ENCODE data around the gene EFNA3. TPM values are rescaled to one million over a fixed set of nuclear protein-coding genes. Genes with fewer than 3 reads are reported as not detected.

EFNA3 gene, protein sequence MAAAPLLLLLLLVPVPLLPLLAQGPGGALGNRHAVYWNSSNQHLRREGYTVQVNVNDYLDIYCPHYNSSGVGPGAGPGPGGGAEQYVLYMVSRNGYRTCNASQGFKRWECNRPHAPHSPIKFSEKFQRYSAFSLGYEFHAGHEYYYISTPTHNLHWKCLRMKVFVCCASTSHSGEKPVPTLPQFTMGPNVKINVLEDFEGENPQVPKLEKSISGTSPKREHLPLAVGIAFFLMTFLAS
- 1.2 TPM for total RNA-seq
- long read RNA-seq, result 0 reads

DNA sequence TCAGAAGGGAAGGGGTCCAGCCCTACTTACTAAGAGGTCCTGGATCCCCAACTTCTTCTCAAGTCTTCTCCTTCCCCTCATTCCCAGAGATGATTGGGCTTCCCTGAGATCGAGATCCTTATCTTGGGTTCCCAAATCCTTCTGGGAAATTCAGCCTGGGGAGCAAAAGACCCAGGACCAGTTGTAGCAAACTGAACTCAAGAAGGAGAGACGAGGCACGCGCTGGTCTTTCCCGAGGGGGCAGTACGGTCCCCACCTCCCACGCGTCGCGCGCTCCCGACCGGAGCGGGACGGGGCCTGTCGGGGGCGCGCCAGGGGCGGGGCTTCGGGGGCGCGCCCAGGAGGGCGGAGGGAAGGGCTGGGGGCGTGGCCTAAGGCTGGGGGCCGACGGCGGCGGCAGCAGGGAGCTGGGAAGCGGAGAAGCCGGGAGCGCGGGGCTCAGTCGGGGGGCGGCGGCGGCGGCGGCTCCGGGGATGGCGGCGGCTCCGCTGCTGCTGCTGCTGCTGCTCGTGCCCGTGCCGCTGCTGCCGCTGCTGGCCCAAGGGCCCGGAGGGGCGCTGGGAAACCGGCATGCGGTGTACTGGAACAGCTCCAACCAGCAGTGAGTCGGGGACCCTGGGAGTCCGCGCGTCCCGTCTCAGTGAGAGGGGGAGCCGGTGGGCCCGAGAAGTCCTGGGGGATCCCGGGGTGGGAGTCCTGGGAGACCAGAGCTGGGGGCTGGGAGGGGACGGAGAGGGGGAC is at the start of gene EFNA3:
TSS of gene EFNA3 (plus strand) at position 369 of the 741 bp plus-strand sequence. CDS start at position 474, 105 bp downstream.
- intact Hi-C loops (cut with DNase I), result no loop called here

DNA sequence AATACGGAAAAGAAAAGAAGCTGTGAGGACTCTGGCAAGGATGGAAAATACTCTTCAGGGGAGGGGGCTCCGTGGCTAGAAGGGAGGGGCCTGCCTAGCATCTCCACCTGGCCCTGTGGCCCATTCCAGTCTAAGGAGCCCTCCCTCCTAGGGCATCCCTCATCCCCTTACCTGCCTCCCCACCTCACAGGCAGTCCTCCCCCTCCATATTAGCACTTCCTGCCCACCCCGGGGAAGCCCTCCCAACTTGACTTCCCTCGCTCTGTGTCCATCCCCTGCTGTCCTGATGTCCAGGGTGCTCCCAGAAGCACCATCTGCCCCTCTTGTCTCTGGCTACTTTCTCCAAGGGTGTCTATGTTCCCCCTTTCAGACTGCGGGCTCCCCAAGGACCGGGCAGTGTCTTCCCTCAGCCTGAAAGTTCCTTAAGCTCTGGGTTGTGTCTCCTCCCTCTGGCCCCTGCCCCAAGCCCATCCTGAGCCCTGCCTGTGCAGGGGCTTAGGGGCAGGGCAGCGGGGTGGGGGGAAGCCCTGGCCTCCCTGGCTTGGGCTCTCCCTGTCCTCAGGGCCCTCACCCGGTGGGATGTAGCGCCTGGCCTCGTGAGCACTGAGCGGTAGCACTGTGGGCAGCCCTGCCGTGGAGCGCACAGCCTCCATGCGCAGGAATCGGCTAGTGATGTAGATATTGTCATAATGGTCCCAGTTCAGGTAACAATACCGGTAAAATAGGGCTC is 49.0 kb upstream of the EFNA3 start:
- no peak for DNase-seq (ENCODE audit: low spot score)

More for the DNA sequence above, at the start of gene EFNA3:
- no peak for DNase-seq (ENCODE audit: low spot score)

DNA sequence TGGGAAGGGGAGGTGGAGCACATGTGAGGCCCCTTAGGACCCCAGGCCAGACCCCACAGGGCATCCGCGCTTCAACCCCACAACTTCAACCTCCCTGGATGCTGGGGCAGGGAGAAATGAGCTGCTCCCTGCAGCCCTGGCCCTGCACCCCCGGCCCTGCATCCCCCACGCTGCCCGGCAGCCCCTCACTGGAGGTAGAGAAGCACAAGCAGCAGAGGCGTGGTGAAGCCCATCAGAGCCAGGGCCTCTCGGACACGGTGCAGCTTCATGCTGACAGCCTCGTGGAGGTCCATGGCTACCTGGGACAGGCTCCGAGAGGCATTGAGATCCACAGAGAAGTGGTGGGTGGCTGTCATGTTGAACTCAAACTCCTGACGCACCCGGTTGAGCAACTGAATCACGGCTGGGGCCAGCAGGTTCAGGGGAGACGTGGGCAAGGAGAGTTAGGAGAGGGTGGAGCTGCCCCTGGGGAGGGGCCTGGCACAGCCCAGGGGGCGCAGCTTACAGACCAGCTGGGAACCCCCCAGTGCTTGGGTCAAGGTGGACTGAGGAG is 48.3 kb upstream of the EFNA3 start:
- intact Hi-C loops (cut with DNase I), result no loop called here
- DNase-seq (ENCODE audit: low spot score), result no peak

More for the DNA sequence above, 49.0 kb upstream of the EFNA3 start:
- intact Hi-C loops (cut with DNase I), result no loop called here

DNA sequence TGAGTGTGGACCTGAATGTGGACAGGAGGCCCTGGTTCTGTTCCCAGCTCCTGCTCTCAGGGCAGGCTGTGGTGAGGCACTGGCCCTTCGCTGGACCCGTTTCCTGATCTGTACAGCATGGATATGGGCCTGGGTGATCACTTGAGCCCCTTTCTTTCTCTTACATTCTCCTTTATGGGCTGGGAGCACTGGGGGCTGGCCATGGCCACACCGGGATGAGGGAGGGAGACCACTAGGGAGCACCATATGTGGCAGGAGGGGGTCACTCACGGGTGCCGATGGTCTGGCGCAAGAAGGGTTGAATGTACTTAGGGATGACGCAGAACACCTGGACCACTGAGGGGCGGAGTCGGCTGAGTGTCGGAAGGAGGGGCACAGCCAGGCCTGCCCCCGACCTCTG is 47.7 kb upstream of the EFNA3 start:
- intact Hi-C loops (cut with DNase I), result no loop called here
- no peak for DNase-seq (ENCODE audit: low spot score)

DNA sequence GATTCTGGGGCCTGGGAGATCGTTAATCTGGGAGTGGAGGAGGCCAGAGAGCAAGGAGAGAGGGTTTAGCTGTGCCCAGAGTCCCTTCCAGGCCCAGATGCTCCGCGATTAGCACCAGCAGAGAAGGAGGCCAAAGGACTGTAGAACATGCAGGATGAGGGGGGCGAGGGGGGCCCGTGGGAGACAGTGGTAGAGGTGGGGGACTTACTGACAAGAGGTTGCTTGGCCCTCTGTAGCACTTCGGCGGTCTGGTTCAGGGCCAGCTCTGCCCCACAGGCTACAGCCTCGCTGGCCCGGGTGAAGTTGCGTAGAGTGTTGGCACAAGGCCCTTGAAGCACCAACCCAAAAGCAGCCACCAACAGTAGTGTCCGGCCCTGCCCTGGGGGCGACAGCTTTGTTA is 45.8 kb upstream of the EFNA3 start:
- no peak for DNase-seq (ENCODE audit: low spot score)
- intact Hi-C loops (cut with DNase I), result no loop called here

DNA sequence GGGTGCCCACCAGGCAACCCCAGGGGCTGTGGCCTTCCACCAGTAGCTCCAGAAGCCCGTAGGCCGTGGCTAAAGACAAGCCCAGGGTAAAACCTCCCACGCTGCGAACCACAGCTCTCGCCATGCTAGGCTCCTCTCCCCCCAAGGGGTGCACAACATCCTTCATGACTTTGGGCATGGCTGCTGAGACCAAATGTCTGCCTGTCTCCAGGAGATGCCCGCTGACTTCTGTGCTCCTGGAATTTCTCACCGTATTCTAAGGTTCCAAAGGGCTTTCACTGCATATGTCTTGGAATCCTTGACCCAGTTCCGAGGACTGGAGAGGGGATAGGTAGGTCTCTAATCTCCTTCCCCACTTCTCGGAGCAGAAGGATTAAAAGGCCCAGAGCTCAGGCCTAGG is 45.1 kb upstream of the EFNA3 start, which contains the start of the genes DCST1 and DCST2:
TSS of gene DCST1 (plus strand) at position 301 of the 400 bp plus-strand sequence. CDS start 213 bp downstream, outside the sequence.
TSS of gene DCST2 (minus strand) at position 258 of the 400 bp plus-strand sequence. CDS start at position 178, 80 bp downstream.
- DNase-seq (ENCODE audit: low spot score), result no peak
- intact Hi-C loops (cut with DNase I), result no loop called here

DNA sequence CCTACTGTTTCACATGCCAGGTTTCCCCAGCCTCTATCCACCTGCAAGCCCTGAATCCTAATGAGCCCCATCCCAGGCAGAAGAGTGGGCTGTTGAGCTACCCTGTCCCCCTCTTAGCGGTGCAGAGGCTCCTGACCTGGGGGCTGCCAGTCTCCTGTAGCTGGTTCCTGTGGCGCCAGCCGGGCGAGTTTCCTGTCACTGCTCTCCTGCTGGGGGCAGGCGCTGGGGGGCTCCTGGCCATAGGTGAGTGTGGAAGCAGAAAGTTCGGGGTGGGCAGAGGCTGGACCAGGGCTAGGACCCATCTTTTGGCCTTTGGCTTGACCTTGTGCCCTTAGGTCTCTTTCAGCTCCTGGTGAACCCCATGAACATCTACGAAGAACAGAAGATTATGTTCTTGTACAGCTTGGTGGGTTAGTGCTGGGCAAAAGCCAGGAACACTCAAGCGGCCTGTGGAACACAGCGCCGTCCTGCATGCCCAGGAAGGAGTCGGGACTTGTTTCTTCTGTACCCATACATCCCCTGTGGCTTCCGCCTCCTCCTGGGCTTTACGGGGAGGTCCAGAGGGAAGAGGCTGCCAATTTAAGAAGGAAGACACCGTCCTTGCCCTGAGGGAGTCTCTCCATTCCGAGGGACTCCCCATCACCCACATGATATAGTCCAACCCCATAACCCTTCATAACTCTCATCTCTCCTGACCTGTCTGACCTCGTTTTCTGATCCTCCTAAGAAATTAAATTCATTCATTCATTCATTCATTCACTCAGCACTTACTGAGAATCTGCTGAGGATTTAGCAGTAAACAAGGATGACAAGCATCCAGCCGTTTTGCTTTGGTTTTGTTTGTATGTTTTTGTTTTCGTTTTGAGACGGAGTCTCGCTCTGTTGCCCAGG is 44.1 kb upstream of the EFNA3 start:
- intact Hi-C loops (cut with DNase I), result no loop called here
- no peak for DNase-seq (ENCODE audit: low spot score)

DNA sequence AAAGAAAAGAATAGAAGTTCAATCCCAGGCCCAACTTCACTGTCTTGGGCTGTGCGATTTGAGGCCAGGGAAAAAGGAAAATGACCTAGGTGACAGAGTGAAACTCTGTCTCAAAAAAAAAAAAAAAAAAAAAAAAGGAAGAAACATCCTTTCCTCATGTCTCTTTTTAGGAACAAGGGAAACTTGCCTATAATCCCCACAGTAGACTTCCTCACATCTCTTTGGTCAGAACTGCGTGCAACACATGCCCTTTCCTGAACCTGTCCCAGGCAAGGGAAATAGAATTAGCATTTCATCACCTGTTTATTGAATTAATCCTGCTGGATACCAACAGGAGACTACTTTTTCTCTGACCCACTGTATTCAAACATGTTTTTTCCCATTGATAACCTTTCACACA is 42.7 kb upstream of the EFNA3 start:
- no peak for DNase-seq (ENCODE audit: low spot score)
- intact Hi-C loops (cut with DNase I), result no loop called here

DNA sequence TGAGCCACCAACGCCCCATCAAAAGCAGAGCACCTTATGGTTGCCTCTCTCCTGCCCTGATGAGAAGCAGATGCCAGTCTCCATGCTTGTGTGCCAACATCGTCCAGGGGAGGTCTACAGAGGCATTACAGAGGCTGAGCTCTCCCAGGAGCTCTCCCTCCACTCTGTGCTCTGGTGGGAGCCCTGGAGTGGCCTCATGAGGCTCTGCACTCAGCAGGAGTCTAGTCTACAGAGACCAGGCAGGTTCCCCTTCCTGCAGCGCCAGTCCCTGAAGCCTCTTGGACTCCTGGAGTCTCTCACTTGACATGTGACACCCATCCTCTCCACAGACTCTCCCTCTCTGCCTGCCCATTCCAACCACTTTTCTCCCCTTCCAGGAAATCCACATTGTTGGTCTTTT is 41.6 kb upstream of the EFNA3 start:
- intact Hi-C loops (cut with DNase I), result no loop called here
- no peak for DNase-seq (ENCODE audit: low spot score)

DNA sequence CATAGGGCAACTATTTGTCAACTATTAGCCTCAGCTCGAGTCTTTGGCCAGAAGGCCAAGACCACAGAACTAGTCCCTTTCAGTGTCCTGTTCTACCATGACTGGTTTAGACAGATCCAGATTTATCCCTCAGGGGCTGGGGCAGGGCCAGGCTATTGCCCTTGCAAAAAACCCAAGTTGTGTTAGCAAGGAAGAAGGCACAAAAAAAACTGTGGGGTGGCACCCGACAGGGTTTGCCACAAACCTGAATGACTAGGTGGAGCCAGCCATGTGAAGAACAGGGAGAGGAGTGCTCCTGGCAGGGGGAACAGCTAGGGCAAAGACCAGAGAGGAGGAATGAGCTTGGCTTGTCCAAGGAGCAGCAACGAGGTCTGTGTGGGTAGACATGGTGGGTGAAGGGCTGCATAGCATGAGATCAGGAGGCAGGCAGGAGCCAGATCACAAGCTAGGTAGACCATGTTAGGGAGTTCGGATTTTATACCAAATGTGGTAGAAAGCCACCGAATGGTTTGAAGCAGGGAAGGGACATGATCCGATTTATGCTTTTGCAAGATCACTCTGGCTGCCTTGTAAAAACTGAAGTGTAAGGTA is 40.7 kb upstream of the EFNA3 start:
- intact Hi-C loops (cut with DNase I), result no loop called here

DNA sequence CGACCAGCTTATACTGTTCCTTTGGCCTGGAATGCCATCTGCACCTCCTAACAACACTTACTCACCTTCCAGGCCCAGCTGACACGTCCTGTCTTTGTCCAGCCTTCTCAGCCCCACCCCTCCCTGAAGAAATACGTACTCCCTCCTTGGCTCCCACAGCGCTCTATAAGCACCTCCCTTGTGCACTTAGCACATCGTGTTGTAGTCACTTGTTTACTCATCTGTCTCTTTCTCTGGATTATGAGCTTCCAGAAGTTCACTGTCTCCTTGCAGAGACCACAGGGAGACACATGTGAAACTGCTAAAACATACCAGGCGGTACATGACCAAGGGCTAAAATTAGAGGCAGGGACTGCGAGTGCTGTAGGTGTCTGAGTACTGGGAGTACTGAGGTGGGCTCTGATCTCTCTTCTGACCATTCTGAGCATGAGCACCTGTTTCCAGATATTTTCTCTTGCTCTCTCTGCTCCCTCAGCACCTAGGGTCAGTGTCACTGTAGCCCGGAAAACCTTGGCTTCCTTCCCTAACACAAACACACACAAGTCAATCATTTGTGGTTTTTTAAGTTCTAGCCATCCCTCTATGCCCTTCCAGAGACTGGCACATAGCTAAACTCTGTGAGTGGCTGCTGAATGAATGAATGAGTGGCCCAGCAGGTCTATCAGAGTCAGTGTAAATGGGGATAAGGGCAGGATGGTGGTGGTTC is 39.9 kb upstream of the EFNA3 start:
- no peak for DNase-seq (ENCODE audit: low spot score)
- intact Hi-C loops (cut with DNase I), result no loop called here

More for the DNA sequence above, 40.7 kb upstream of the EFNA3 start:
- DNase-seq (ENCODE audit: low spot score), result no peak

DNA sequence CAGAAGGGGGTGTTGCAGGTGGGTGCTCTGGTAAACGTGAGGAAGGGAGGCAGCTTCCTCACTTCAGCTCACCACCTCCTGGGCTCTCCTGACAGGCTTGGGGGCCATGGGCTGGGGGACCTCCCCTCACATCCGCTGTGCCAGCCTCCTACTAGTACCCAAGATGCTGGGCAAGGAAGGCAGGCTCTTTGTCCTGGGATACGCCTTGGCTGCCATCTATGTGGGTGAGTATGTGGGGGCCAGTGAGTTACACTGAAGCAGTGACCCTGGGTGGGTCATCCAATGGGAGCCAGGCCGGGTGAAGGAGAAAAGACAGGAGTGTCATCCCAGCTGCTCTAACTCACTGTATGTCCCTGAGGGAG is 39.3 kb upstream of the EFNA3 start:
- intact Hi-C loops (cut with DNase I), result no loop called here
- DNase-seq (ENCODE audit: low spot score), result no peak

DNA sequence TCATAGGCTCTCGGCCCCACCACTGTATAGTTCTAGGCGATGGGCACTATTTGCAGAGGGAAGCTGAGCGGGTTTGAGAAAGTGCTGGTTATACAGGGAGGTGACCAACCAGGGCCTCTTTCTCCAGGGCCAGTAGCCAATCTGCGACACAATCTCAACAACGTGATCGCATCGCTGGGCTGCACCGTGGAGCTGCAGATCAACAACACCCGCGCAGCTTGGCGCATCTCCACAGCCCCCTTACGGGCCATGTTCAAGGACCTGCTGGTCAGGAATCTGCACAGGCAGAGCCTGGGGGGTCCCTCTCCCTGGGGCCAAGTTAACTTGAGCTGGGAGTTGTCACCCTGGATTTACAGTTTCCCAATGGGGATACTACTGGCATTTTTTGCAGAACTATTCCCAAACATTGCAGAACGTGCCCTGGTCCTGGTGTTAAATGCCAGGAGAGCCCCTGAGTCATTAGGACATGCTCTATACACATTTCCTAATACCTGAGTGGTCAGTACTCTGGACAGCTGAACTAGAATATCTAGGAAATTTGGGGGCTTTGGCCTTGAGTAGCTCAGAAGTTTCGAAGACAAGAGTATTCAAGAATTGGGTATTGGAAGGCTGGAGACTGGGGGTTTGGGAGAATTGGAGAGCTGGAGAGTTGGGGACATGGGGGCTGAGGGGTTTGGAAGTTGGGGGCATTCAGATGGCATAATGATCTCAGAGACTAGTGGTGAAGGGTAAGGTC is 38.1 kb upstream of the EFNA3 start:
- intact Hi-C loops (cut with DNase I), result no loop called here
- no peak for DNase-seq (ENCODE audit: low spot score)

DNA sequence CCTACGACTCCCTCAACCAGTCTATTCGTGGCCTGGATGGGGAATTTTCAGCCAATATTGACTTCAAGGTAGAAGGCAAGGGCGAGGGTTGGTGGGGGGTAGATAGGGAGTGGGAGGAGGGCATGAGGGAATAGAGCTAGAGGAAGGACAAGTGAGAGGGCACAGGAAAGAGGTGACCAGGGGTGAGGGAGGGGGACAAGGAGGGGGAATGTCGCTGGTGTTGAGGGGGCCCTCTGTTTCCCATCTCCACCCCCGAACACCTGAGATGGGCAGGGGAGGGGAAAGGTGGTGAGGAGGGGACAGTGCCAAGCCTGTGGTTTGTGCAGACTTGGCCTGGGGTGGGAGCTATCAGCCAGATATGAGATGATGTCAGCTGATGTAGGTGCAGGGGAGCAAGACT is 35.8 kb upstream of the EFNA3 start:
- intact Hi-C loops (cut with DNase I), result no loop called here

DNA sequence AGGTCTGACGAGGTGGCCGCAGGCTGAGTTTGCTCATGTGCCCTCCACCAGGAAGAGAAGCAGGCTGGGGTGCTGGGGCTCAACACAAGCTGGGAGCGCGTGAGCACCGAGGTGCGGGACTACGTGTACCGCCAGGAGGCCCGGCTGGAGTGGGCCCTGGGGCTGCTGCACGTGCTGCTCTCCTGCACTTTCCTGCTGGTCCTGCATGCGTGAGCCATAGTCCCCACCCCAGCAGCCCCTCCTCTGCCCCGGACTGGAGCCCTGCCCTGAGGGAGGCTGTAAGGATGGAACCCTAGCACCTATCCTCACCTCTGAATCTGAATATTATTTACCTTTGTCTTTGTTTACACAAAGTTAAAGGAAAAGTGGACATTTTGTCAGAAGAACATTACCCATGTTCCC is 35.3 kb upstream of the EFNA3 start:
- intact Hi-C loops (cut with DNase I), result no loop called here

More for the DNA sequence above, 35.8 kb upstream of the EFNA3 start:
- no peak for DNase-seq (ENCODE audit: low spot score)

DNA sequence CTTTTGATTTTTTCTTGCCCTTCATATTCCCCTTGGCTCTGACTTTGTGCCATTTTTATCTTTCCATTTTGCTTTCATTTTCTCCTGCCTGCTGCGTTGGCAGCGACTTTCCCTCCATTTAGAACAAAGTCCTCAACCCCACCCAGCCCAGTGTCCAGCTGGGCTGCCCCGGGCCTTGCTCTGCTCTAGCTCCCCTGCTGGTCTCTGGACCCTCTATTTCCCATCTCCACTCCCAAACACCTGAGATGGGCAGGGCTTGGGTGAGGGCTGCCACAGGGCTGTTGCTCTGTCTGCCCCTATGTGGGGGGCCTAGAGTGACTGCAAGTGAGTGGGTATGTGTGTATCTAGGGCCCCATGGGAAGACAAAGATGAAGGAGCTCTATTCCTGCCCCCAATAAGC is 34.8 kb upstream of the EFNA3 start:
- intact Hi-C loops (cut with DNase I), result no loop called here

More for the DNA sequence above, 35.3 kb upstream of the EFNA3 start:
- no peak for DNase-seq (ENCODE audit: low spot score)

DNA sequence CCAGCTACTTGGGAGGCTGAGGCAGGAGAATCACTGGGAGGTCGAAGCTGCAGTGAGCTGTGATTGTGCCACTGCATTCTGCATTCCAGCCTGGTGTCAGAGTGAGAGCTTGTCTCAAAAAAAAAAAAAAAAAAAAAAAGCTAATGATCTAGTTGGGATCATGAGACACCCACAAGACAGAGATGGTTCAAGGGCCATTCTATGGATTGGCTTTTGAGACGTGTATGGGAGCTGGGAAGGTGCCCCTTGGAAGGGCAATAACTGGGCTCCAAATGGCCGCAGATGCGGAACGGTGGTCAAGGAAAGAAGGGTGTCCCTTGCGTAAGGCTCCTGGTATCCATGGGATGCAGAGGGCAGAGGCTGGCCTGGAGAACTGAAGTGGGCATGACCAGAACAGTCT is 34.3 kb upstream of the EFNA3 start:
- intact Hi-C loops (cut with DNase I), result no loop called here
- DNase-seq (ENCODE audit: low spot score), result no peak

More for the DNA sequence above, 34.8 kb upstream of the EFNA3 start:
- no peak for DNase-seq (ENCODE audit: low spot score)
